ENCODE data around the gene SLC2A9.

SLC2A9 gene

DNA sequence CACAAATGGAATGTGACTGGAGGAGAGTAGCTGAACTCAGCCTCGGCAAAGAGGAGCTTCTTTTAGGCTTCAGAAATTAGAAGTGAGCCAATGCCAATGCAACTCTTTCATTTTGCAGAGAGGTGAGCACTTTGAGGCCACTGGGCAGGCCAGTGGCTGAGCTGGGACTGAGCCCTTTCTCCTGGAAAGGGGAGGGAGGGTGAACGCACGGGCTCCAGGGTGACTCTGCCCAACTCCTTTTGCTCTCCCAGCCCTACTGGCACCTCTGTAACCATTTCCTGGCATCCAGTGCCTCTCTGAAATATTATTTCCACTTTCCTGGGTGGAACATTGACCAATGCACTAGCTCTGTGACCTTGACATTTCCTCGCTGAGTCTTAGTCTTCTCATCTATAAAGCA is 88.1 kb downstream of the SLC2A9 start:
- no peaks in the 10 kb centered on the region; the same call in 1 of the 2 replicates for H3K27me3 ChIP-seq
- no peaks in the 10 kb centered on the region for H3K4me1 ChIP-seq
- H3K9me3 ChIP-seq: no peaks in the 10 kb centered on the region
- no peak overlapping the region for H3K4me3 ChIP-seq (ENCODE audit: low read depth, low read length)
- H3K36me3 ChIP-seq: no peaks in the 10 kb centered on the region
- DNase-seq: no peak
- TF ChIP-seq CTCF (IDR thresholded peaks at IDR 0.05; ENCODE audit: low read depth, low read length): no peak

DNA sequence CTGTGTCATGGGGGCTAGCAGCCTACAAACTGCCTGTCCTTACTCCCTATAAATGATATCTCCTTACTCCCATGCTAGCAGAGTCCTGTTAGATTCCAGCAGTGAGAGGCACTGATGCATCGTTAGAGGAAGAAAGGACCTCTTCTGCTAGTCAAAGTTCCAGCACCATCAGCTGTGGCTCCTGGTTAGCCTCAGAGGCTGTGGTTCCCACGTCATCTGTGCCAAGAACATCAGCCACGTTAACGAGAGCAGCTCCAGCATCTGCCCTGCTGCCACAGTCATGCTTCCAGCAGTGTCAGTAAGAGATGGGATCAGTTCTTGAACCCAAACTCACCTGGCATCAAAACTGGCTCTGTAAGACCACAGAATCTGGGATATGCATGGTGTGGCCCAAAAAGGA is 88.5 kb downstream of the SLC2A9 start:
- H3K4me3 ChIP-seq (ENCODE audit: low read depth, low read length): no peak overlapping the region
- no peaks in the 10 kb centered on the region for H3K4me1 ChIP-seq
- H3K36me3 ChIP-seq: no peaks in the 10 kb centered on the region
- TF ChIP-seq CTCF (IDR thresholded peaks at IDR 0.05; ENCODE audit: low read depth, low read length): no peak
- no peaks in the 10 kb centered on the region; the same call in 1 of the 2 replicates for H3K27me3 ChIP-seq
- no peak for DNase-seq
- no peaks in the 10 kb centered on the region for H3K9me3 ChIP-seq

DNA sequence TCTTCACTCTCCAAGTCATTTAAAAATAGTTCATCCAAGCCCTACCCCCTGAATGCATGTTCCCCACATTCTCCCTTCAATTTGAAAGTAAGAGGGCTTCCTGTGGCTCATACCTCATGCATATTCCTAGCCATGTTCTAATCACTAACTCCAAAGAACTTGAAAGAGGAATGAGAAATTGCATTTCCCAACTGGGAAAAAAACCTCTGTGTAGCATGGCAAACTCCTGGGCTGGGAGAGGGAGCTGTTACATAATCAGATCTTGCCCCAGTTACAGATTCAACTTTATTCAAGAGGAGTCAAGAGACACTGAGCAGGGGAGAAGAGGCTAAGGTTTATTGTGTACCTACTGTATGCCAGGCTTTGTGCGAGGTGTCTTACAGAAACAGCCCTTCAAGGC is 90.2 kb downstream of the SLC2A9 start:
- Histone ChIP-seq H3K9me3 (no peaks in the 10 kb centered on the region), H3K4me3 (ENCODE audit: low read depth, low read length) (no peak overlapping the region), H3K27me3 (no peaks in the 10 kb centered on the region; the same call in 1 of the 2 replicates), H3K36me3 (no peaks in the 10 kb centered on the region), H3K4me1 (no peaks in the 10 kb centered on the region)
- TF ChIP-seq CTCF (IDR thresholded peaks at IDR 0.05; ENCODE audit: low read depth, low read length): no peak
- no peak for DNase-seq

GRCh38 chr4:9929111-9929510 is 92.2 kb downstream of the SLC2A9 start:
- Histone ChIP-seq H3K4me1 (no peaks in the 10 kb centered on the region), H3K27me3 (no peaks in the 10 kb centered on the region; the same call in 1 of the 2 replicates), H3K36me3 (no peaks in the 10 kb centered on the region), H3K4me3 (ENCODE audit: low read depth, low read length) (no peak overlapping the region), H3K9me3 (no peaks in the 10 kb centered on the region)
- no peak for DNase-seq
- TF ChIP-seq CTCF (IDR thresholded peaks at IDR 0.05; ENCODE audit: low read depth, low read length): no peak

- H3K4me3 ChIP-seq (ENCODE audit: low read depth, low read length): no peak overlapping the region
- no peaks in the 10 kb centered on the region for H3K36me3 ChIP-seq
- H3K27me3 ChIP-seq: no peaks in the 10 kb centered on the region; the same call in 1 of the 2 replicates
- DNase-seq: no peak
- no peaks in the 10 kb centered on the region for H3K9me3 ChIP-seq
- no peak for TF ChIP-seq CTCF (IDR thresholded peaks at IDR 0.05; ENCODE audit: low read depth, low read length)
- no peaks in the 10 kb centered on the region for H3K4me1 ChIP-seq
These were observed 93.8 kb downstream of the SLC2A9 start for GRCh38 chr4:9927341-9928007.

DNA sequence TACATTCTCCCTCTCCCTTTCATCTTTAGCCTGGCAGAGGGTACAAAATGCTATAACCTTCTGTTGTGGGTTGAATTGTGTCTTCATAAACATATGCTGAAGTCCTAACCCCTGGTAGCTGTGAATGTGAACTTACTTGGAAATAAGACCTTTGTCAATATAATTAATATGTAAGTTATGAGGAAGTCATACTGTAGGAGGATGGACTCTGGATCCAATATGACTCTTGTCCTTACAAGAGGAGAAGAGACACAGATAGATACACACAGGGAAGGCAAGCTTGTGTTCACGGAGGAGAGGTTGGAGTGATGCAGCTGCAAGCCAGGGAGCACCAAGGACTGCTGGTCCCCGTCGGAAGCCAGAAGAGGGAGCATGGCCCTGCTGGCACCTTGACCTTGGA is 94.7 kb downstream of the SLC2A9 start:
- no peaks in the 10 kb centered on the region for H3K36me3 ChIP-seq

More for the DNA sequence above, 94.7 kb downstream of the SLC2A9 start:
- no peaks in the 10 kb centered on the region for H3K9me3 ChIP-seq
- no peaks in the 10 kb centered on the region; the same call in 1 of the 2 replicates for H3K27me3 ChIP-seq
- DNase-seq: no peak
- no peak overlapping the region for H3K4me3 ChIP-seq (ENCODE audit: low read depth, low read length)
- H3K4me1 ChIP-seq: no peaks in the 10 kb centered on the region
- no peak for TF ChIP-seq CTCF (IDR thresholded peaks at IDR 0.05; ENCODE audit: low read depth, low read length)

All from BE2C (cell line).